ENCODE measurements around the gene PRR20E.
"Not testable (repeated sequence)": the region's sequence is repeated elsewhere in the genome, so short reads cannot be mapped to it uniquely, and the experiment has no call there.

PRR20E gene

DNA sequence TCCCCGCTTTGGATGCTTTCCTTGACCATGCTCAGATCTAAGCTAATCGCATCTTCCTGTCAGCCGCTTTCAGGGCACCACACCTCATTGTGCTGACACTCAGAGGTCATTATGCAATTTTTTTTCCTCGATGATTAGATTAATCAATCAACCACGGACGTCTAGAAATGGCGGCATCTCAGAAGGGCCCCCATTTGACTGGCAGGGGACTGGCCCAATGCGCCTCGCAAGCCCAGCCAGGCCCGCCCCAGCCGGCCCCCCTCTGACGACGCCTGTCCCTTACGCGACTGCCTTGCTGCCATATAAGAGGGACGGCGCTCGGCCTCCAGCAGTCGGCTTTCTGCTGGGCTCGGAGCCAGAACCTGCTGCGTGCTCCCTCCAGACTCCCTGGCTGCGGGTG, at the start of gene PRR20E:
PRR20E (plus strand) TSS at position 301 of the 400 bp plus-strand sequence. CDS start 387 bp downstream, outside the sequence.
- DNase-seq (ENCODE audit: low spot score); in situ Hi-C loops (cut with MboI; ENCODE audit: low sequenced_read_pairs, unreplicated experiment): not testable (repeated sequence)

- in situ Hi-C loops (cut with MboI; ENCODE audit: low sequenced_read_pairs, unreplicated experiment), result no loop called here
- no peak for DNase-seq (ENCODE audit: low spot score)
Measured at GRCh38 chr13:57123681-57124080, 43.3 kb upstream of the PRR20E start.

DNA sequence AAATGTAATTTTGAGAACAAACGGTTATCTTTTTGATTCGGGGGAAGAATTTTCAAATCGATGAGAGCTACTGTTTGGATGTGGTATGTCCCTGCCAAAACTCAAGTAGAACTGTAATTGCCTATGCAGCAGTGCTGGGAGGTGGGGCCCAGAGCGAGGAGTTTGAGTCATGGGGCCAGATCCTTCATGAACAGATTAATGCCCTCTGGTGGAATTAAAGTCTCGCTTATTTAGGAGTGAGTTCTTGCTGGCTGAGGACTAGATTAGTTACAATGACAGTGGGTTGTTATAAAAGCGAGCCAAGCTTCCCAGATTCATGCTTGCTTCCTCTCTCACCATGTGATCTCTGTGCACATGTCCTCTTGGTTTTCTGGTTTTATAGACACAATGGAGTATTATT, 38.1 kb upstream of the PRR20E start:
- no peak for DNase-seq (ENCODE audit: low spot score)
- no peak for TF ChIP-seq CTCF (IDR thresholded peaks at IDR 0.05; ENCODE audit: borderline replicate concordance, control extremely low read depth, extremely low read depth, insufficient read depth, missing control alignments)
- in situ Hi-C loops (cut with MboI; ENCODE audit: low sequenced_read_pairs, unreplicated experiment), result no loop called here

More at GRCh38 chr13:57123681-57124080, 43.3 kb upstream of the PRR20E start:
- no peak for TF ChIP-seq CTCF (IDR thresholded peaks at IDR 0.05; ENCODE audit: borderline replicate concordance, control extremely low read depth, extremely low read depth, insufficient read depth, missing control alignments)

DNA sequence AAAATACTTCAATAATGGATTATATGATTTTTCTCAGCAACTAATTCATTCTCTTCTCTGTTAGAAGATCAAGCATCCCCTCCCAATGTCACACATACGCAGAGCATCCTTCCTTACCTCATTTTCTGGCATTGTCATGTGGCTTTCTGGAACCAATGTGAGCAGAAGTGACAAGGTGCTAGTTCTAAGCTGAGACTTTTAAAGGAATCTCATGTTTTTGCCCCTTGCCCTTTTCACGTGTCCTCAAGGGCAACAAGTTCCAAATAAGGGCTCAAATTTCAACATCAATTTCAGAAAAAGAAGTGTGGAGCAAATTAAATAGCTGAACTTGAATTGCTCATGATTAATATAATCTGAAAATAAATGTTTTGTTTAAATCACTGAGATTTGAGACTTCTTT, 30.9 kb upstream of the PRR20E start:
- no peak for DNase-seq (ENCODE audit: low spot score)
- TF ChIP-seq CTCF (IDR thresholded peaks at IDR 0.05; ENCODE audit: borderline replicate concordance, control extremely low read depth, extremely low read depth, insufficient read depth, missing control alignments), result no peak
- in situ Hi-C loops (cut with MboI; ENCODE audit: low sequenced_read_pairs, unreplicated experiment), result no loop called here

GRCh38 chr13:57137585-57137984, 29.4 kb upstream of the PRR20E start:
- in situ Hi-C loops (cut with MboI; ENCODE audit: low sequenced_read_pairs, unreplicated experiment), result no loop called here
- no peak for DNase-seq (ENCODE audit: low spot score)

GRCh38 chr13:57138988-57139387, 28.0 kb upstream of the PRR20E start:
- DNase-seq (ENCODE audit: low spot score), result no peak
- no peak for TF ChIP-seq CTCF (IDR thresholded peaks at IDR 0.05; ENCODE audit: borderline replicate concordance, control extremely low read depth, extremely low read depth, insufficient read depth, missing control alignments)
- in situ Hi-C loops (cut with MboI; ENCODE audit: low sequenced_read_pairs, unreplicated experiment), result no loop called here

More at GRCh38 chr13:57137585-57137984, 29.4 kb upstream of the PRR20E start:
- no peak for TF ChIP-seq CTCF (IDR thresholded peaks at IDR 0.05; ENCODE audit: borderline replicate concordance, control extremely low read depth, extremely low read depth, insufficient read depth, missing control alignments)

DNA sequence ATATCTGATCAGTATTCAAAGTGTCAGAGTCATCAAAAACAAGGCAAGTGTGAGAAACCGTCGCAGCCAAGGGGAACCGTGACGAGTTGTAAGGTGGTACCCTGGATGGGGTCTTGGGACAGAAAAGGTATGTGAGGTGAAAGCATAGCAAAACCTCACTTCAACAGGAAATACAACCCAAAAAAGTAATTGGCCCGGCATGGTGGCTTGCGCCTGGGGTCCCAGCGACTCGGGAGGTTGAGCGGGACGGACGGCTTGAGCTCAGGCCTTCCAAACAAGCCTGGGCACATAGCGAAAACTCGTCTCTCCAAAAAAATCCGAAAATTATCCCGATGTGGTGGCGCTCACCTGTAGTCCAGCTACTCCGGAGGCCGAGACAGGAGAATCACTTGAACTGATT, 27.2 kb upstream of the PRR20E start:
- DNase-seq (ENCODE audit: low spot score); in situ Hi-C loops (cut with MboI; ENCODE audit: low sequenced_read_pairs, unreplicated experiment): not testable (repeated sequence)

- in situ Hi-C loops (cut with MboI; ENCODE audit: low sequenced_read_pairs, unreplicated experiment); DNase-seq (ENCODE audit: low spot score): not testable (repeated sequence)
Measured at GRCh38 chr13:57140235-57140968, 26.6 kb upstream of the PRR20E start, which contains the start of gene PRR20A. Gene PRR20A, plus strand, starts transcription at chr13:57140918. Its CDS starts 387 bp downstream, at chr13:57141305.

DNA sequence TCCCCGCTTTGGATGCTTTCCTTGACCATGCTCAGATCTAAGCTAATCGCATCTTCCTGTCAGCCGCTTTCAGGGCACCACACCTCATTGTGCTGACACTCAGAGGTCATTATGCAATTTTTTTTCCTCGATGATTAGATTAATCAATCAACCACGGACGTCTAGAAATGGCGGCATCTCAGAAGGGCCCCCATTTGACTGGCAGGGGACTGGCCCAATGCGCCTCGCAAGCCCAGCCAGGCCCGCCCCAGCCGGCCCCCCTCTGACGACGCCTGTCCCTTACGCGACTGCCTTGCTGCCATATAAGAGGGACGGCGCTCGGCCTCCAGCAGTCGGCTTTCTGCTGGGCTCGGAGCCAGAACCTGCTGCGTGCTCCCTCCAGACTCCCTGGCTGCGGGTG, 19.8 kb upstream of the PRR20E start, which contains the start of gene PRR20B:
PRR20B (plus strand) TSS at position 301 of the 400 bp plus-strand sequence. CDS start 387 bp downstream, outside the sequence.
- in situ Hi-C loops (cut with MboI; ENCODE audit: low sequenced_read_pairs, unreplicated experiment); DNase-seq (ENCODE audit: low spot score): not testable (repeated sequence)

DNA sequence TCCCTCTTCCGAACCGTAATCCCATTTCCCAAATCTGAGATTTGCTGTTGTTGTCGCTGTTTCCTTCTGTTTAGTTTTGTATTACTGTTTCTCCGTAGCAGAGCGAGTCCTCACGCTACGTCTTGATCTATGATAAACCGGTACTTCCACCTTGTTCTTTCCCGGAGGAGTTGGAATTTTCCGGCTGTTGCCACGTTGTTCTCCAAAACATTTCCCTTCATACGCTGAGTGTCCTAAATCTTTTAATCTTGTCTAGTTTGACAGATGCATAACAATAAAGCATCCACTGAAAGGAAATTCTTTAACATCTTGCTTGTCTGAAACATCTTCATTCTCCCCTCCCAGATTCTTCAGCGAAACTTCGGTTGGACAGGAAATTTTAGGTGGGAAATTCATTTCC, 18.9 kb upstream of the PRR20E start:
- in situ Hi-C loops (cut with MboI; ENCODE audit: low sequenced_read_pairs, unreplicated experiment); DNase-seq (ENCODE audit: low spot score): not testable (repeated sequence)

- DNase-seq (ENCODE audit: low spot score); in situ Hi-C loops (cut with MboI; ENCODE audit: low sequenced_read_pairs, unreplicated experiment): not testable (repeated sequence)
Measured at GRCh38 chr13:57153761-57154160, 13.2 kb upstream of the PRR20E start, which contains the start of gene PRR20C. Gene PRR20C, plus strand, starts transcription at chr13:57154061. Its CDS starts 387 bp downstream, at chr13:57154448.

DNA sequence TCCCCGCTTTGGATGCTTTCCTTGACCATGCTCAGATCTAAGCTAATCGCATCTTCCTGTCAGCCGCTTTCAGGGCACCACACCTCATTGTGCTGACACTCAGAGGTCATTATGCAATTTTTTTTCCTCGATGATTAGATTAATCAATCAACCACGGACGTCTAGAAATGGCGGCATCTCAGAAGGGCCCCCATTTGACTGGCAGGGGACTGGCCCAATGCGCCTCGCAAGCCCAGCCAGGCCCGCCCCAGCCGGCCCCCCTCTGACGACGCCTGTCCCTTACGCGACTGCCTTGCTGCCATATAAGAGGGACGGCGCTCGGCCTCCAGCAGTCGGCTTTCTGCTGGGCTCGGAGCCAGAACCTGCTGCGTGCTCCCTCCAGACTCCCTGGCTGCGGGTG, 6.7 kb upstream of the PRR20E start, which contains the start of gene PRR20D:
PRR20D (plus strand) TSS at position 301 of the 400 bp plus-strand sequence. CDS start 387 bp downstream, outside the sequence.
- in situ Hi-C loops (cut with MboI; ENCODE audit: low sequenced_read_pairs, unreplicated experiment); DNase-seq (ENCODE audit: low spot score): not testable (repeated sequence)
